HepG2 (cell line): ENCODE measurements around the gene OSBPL2. TPM values are rescaled to one million over a fixed set of nuclear protein-coding genes. Genes with fewer than 3 reads are reported as not detected.

Experiments
- DNMT3B ChIP-seq: conservative IDR thresholded peaks from 2 replicates; pipeline ENCODE4 v1.6.1; 2016; ENCODE audit warnings: missing biosample characterization, control low read depth
- MTF2 ChIP-seq: sonication (generic); formaldehyde crosslinking; IDR thresholded peaks from 2 replicates; pipeline ENCODE4 v1.5.0; 2020; ENCODE audit warnings: missing genetic modification reagents, borderline replicate concordance
- MXD1 ChIP-seq: sonication (generic); formaldehyde crosslinking; IDR thresholded peaks from 2 replicates; pipeline ENCODE4 v1.4.0; 2020; ENCODE audit warnings: mild to moderate bottlenecking, missing genetic modification reagents
- SCMH1 ChIP-seq: sonication (generic); formaldehyde crosslinking; IDR thresholded peaks from 2 replicates; pipeline ENCODE4 v1.9.0; 2021; ENCODE audit warnings: missing genetic modification reagents, mild to moderate bottlenecking, borderline replicate concordance
- THYN1 ChIP-seq: sonication (generic); formaldehyde crosslinking; IDR thresholded peaks from 2 replicates; pipeline ENCODE4 v1.8.1; 2023; ENCODE audit warnings: low read depth, mild to moderate bottlenecking, moderate library complexity, missing genetic modification reagents, borderline replicate concordance
- WIZ ChIP-seq: sonication (generic); formaldehyde crosslinking; IDR thresholded peaks from 2 replicates; pipeline ENCODE4 v1.5.1; 2020; ENCODE audit warnings: mild to moderate bottlenecking, missing genetic modification reagents
- ZFP36L1 ChIP-seq: sonication (generic); formaldehyde crosslinking; IDR thresholded peaks from 2 replicates; pipeline ENCODE4 v1.8.0; 2022; ENCODE audit warnings: mild to moderate bottlenecking, missing genetic modification reagents, moderate library complexity
- ZNF17 ChIP-seq: sonication (generic); formaldehyde crosslinking; IDR thresholded peaks from 2 replicates; pipeline ENCODE4 v1.5.0; 2020; ENCODE audit warnings: mild to moderate bottlenecking, missing genetic modification reagents
- ZNF3 ChIP-seq: IDR thresholded peaks from 2 replicates; pipeline ENCODE4 v1.7.0; 2017; ENCODE audit warnings: inconsistent platforms
- ZNF724P ChIP-seq: sonication (generic); formaldehyde crosslinking; IDR thresholded peaks from 2 replicates; pipeline ENCODE4 v1.8.0; 2022; ENCODE audit warnings: missing genetic modification reagents, borderline replicate concordance
- ZNF790 ChIP-seq: sonication (generic); formaldehyde crosslinking; IDR thresholded peaks from 2 replicates; pipeline ENCODE4 v1.8.0; 2022; ENCODE audit warnings: missing genetic modification reagents, mild to moderate bottlenecking, borderline replicate concordance
- ZSCAN5A ChIP-seq: sonication (generic); formaldehyde crosslinking; IDR thresholded peaks from 2 replicates; pipeline ENCODE4 v1.8.0; 2022; ENCODE audit warnings: mild to moderate bottlenecking, missing genetic modification reagents, borderline replicate concordance
- polyA plus RNA-seq, 8 experiments: library from polyadenylated mRNA; depleted of rRNA in 3 of 8; stranded (reverse) in 7 of 8; unstranded in 1 of 8; fragments of >200 nt; fragmentation: Illumina TruSeq in 4 of 8; extraction: Trizol in 4 of 8; gene quantifications; 2 replicates each; pipeline versions ENCODE4 v1.2.1 to v1.2.3, GENCODE V29; 2011 to 2016; ENCODE audit warnings: low read depth in 4 of 8, missing spikeins in 1 of 8, mixed read lengths in 1 of 8; ENCODE audit not compliant: insufficient read depth in 1 of 8
- total RNA-seq, 5 experiments: library from RNA; depleted of rRNA; stranded (reverse); fragments of >200 nt; fragmentation: Illumina TruSeq; extraction: Trizol; gene quantifications; 2 replicates each; pipeline ENCODE4 v1.2.3, GENCODE V29; 2016; ENCODE audit warnings: low read depth in 1 of 5
- TF ChIP-seq, protein P1 (sequence below): IDR thresholded peaks from 2 replicates; pipeline ENCODE4 v1.6.1; 2016; ENCODE audit warnings: mild to moderate bottlenecking
- TF ChIP-seq, protein P2 (sequence below): sonication (generic); formaldehyde crosslinking; IDR thresholded peaks from 2 replicates; pipeline ENCODE4 v1.8.1; 2023; ENCODE audit warnings: mild to moderate bottlenecking, moderate library complexity, missing genetic modification reagents
- TF ChIP-seq, protein P3 (sequence below): sonication (generic); formaldehyde crosslinking; conservative IDR thresholded peaks from 2 replicates; pipeline ENCODE4 v1.4.0; 2020; ENCODE audit warnings: missing genetic modification reagents
- TF ChIP-seq, protein P4 (sequence below): sonication (generic); formaldehyde crosslinking; IDR thresholded peaks from 2 replicates; pipeline ENCODE4 v1.8.1; 2023; ENCODE audit warnings: mild to moderate bottlenecking, inconsistent platforms, moderate library complexity, missing genetic modification reagents, borderline replicate concordance

OSBPL2 gene
- total and polyA plus RNA-seq, 2 of the 13 experiments (the other 11 are each of a cell fraction or from before 2014, with no cell fraction given) = 18.5 to 37.4 TPM

DNA sequence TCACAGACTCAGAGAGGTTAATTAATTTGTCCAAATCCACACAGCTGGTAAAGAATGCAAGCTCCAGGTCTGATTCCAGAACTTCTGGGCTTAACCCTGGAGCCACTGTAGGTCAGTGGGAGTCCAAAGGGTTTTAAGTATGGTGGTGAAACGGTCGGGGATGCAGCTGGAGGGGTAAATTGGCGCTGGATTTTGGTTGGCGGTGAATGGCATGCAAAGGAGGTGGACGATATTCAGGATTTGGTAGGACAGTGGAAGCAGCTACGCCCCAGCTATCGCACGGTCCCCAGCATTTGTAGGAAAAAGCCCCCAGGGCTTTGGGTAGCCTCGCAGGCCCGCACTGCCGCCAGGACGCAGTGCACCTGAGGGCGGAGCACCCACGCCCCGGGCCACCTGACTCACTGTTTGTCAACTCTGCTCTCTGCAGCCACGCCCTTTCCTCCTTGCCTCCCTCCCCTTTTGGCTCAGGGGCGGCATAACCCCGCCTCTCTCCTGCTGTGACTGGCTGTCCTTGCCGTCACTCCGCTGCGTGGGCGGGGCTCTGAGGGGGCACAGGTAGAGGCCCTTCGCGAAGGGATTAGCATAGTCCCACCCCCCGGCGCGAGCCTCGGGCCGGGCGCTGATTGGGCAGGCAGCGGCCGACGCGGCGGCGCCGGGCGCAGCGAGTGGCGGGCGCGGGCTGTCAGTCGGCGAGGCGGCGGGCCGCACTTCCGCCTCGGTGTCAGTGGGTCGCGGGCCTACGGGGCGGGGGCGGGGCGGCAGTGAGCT, at the start of gene OSBPL2 (continued):
- TF ChIP-seq, protein P1, sequence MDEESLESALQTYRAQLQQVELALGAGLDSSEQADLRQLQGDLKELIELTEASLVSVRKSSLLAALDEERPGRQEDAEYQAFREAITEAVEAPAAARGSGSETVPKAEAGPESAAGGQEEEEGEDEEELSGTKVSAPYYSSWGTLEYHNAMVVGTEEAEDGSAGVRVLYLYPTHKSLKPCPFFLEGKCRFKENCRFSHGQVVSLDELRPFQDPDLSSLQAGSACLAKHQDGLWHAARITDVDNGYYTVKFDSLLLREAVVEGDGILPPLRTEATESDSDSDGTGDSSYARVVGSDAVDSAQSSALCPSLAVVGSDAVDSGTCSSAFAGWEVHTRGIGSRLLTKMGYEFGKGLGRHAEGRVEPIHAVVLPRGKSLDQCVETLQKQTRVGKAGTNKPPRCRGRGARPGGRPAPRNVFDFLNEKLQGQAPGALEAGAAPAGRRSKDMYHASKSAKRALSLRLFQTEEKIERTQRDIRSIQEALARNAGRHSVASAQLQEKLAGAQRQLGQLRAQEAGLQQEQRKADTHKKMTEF = peak; percentile 58
- no peak for TF ChIP-seq THYN1
- TF ChIP-seq, protein P2, sequence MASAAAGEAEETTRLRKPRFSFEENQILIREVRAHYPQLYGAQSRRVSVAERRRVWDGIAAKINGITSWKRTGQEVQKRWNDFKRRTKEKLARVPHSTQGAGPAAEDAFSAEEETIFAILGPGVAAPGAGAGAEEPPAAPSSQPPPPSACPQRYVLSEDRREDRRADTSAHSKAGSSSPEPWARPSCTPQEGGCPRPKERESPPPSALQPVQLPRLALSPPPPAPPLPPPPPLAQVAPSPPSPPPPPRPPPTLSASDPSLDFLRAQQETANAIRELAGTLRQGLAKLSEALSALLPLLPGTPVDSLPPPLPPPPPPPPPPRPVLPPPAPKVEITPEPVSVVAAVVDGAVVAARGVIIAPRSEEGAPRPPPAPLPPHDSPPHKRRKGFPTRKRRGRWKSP (CRISPR knock-in tag) = no peak
- no peak for TF ChIP-seq ZNF724P (CRISPR knock-in tag)
- TF ChIP-seq WIZ (CRISPR knock-in tag) = no peak
- TF ChIP-seq ZFP36L1 (CRISPR knock-in tag) = no peak
- TF ChIP-seq ZNF790 = no peak
- TF ChIP-seq DNMT3B (CRISPR knock-in tag) = no peak
- TF ChIP-seq, protein P3, sequence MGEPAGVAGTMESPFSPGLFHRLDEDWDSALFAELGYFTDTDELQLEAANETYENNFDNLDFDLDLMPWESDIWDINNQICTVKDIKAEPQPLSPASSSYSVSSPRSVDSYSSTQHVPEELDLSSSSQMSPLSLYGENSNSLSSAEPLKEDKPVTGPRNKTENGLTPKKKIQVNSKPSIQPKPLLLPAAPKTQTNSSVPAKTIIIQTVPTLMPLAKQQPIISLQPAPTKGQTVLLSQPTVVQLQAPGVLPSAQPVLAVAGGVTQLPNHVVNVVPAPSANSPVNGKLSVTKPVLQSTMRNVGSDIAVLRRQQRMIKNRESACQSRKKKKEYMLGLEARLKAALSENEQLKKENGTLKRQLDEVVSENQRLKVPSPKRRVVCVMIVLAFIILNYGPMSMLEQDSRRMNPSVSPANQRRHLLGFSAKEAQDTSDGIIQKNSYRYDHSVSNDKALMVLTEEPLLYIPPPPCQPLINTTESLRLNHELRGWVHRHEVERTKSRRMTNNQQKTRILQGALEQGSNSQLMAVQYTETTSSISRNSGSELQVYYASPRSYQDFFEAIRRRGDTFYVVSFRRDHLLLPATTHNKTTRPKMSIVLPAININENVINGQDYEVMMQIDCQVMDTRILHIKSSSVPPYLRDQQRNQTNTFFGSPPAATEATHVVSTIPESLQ (CRISPR knock-in tag) = no peak
- TF ChIP-seq, protein P4, sequence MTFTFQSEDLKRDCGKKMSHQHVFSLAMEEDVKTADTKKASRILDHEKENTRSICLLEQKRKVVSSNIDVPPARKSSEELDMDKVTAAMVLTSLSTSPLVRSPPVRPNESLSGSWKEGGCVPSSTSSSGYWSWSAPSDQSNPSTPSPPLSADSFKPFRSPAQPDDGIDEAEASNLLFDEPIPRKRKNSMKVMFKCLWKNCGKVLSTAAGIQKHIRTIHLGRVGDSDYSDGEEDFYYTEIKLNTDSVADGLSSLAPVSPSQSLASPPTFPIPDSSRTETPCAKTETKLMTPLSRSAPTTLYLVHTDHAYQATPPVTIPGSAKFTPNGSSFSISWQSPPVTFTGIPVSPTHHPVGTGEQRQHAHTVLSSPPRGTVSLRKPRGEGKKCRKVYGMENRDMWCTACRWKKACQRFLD (CRISPR knock-in tag) = peak; percentile 67; the same call in 1 of the 2 replicates
- no peak for TF ChIP-seq SCMH1 (CRISPR knock-in tag)
- TF ChIP-seq ZNF17 (CRISPR knock-in tag) = no peak
- peak; percentile 74; the same call in 1 of the 2 replicates for TF ChIP-seq MTF2 (CRISPR knock-in tag)
- TF ChIP-seq ZNF3 (CRISPR knock-in tag) = no peak
- TF ChIP-seq MXD1 = no peak; the same call in 1 of the 2 replicates
- TF ChIP-seq ZSCAN5A (CRISPR knock-in tag) = no peak
